Heart left ventricle (tissue), 13 donors: ENCODE data around the gene NAP1L4.

Experiments
- POLR2A ChIP-seq, 2 donors: fragments of 450-650 bp; IDR thresholded peaks; one replicate each; pipeline ENCODE4 v1.6.1; 2017; ENCODE audit warnings: antibody characterized with exemption in 2 of 2, mild to moderate bottlenecking in 2 of 2, moderate library complexity in 2 of 2
- TF ChIP-seq, protein P1 (sequence below), 12 donors: fragments of 200-600 bp; sonication (generic) in 4 of 12; IDR thresholded peaks; one replicate each; pipeline versions ENCODE4 v1.5.0 to v1.8.0; 2018 to 2022; ENCODE audit warnings: antibody characterized with exemption in 12 of 12, mild to moderate bottlenecking in 5 of 12
- donor health status: ischemic (EF 13 %, LVEDD 7.1; RV severe dilation, severe dysfunction).
- donor health status: DM: no; HTN: yes; CAD: no.
- donor health status: DM: no; HTN: no; CAD: no.
- donor health status: ischemic (EF 25% LVEDD 6.9; RV normal size, moderate dysfunction).
- donor health status: ischemic (EF 25% LVEDD 5.7; RV mildly dilated, moderate dysfunction).
- donor health status: ischemic (EF 35%, LVEDD 5.7; RV mildly dilated, moderate dysfunction).
- donor health status: nonischemic (EF 11% LVEDD 7.7; RV severe dilation, severe dysfunction).
- donor health status: DM: yes; HTN: yes; CAD: no.
- donor health status: PGD.
- donor health status: ischemic (EF 29% LVEDD 5.4; RV normal size, mild dysfunction).
- donor health status: nonischemic (EF 23%, LVEDD 6.1; RV moderate dilation, normal function).

- no peak for TF ChIP-seq POLR2A (IDR thresholded peaks at IDR 0.05)
- TF ChIP-seq, protein P1, sequence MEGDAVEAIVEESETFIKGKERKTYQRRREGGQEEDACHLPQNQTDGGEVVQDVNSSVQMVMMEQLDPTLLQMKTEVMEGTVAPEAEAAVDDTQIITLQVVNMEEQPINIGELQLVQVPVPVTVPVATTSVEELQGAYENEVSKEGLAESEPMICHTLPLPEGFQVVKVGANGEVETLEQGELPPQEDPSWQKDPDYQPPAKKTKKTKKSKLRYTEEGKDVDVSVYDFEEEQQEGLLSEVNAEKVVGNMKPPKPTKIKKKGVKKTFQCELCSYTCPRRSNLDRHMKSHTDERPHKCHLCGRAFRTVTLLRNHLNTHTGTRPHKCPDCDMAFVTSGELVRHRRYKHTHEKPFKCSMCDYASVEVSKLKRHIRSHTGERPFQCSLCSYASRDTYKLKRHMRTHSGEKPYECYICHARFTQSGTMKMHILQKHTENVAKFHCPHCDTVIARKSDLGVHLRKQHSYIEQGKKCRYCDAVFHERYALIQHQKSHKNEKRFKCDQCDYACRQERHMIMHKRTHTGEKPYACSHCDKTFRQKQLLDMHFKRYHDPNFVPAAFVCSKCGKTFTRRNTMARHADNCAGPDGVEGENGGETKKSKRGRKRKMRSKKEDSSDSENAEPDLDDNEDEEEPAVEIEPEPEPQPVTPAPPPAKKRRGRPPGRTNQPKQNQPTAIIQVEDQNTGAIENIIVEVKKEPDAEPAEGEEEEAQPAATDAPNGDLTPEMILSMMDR (IDR thresholded peaks at IDR 0.05) = no peak
These were observed 18.6 kb upstream of the NAP1L4 start for GRCh38 chr11:3010521-3011275.
